Gastroesophageal sphincter (tissue), 4 donors: ENCODE measurements around the gene GSTA3. TPM values are rescaled to one million over a fixed set of nuclear protein-coding genes. Genes with fewer than 3 reads are reported as not detected.

Experiments
- ATAC-seq: fragments of 150-250 bp; one replicate; pipeline ENCODE4 v1.9.1; 2016; ENCODE audit warnings: mild to moderate bottlenecking, moderate library complexity
- H3K27ac ChIP-seq, 4 donors: fragments of 200-600 bp; sonication (generic) in 3 of 4; 1 replicate in 3 of 4; 2 replicates in 1 of 4; pipeline ENCODE4 v1.5.1; 2016 to 2019
- H3K27me3 ChIP-seq: fragments of 200-600 bp; sonication (generic); one replicate; pipeline ENCODE4 v1.5.1; 2019
- H3K36me3 ChIP-seq, 2 donors: fragments of 200-600 bp; sonication (generic); one replicate each; pipeline ENCODE4 v1.5.1; 2019; ENCODE audit warnings: control low read depth in 1 of 2
- H3K4me1 ChIP-seq, 3 donors: fragments of 200-600 bp; sonication (generic); 1 replicate in 2 of 3; 2 replicates in 1 of 3; pipeline ENCODE4 v1.5.1; 2016 to 2019; ENCODE audit warnings: control low read depth in 2 of 3
- H3K4me3 ChIP-seq, 2 donors: fragments of 200-600 bp; sonication (generic); one replicate each; pipeline ENCODE4 v1.5.1; 2019; ENCODE audit warnings: mild to moderate bottlenecking in 1 of 2, moderate library complexity in 1 of 2
- H3K9me3 ChIP-seq, 3 donors: fragments of 200-600 bp; sonication (generic); one replicate each; pipeline ENCODE4 v1.5.1; 2017 to 2019; ENCODE audit warnings: control low read depth in 2 of 3
- EP300 ChIP-seq: sonication (generic); formaldehyde crosslinking; IDR thresholded peaks from one replicate; pipeline ENCODE4 v1.6.1; 2017; ENCODE audit warnings: antibody characterized with exemption, mild to moderate bottlenecking
- POLR2A ChIP-seq, 2 donors: fragments of 450-650 bp; IDR thresholded peaks; one replicate each; pipeline ENCODE4 v1.6.1; 2017; ENCODE audit warnings: antibody characterized with exemption in 2 of 2, mild to moderate bottlenecking in 2 of 2, moderate library complexity in 1 of 2
- POLR2AphosphoS5 ChIP-seq: sonication (generic); formaldehyde crosslinking; IDR thresholded peaks from one replicate; pipeline ENCODE4 v1.6.1; 2017; ENCODE audit warnings: antibody characterized with exemption
- WGBS, 2 donors: methylation state at CpG; one replicate each; pipeline ENCODE4 v1.1.5; 2018; ENCODE audit warnings: low coverage in 1 of 2; 5-methylcytosine and 5-hydroxymethylcytosine counted together
- total RNA-seq, 4 donors: library from RNA; depleted of rRNA; stranded (reverse); fragments of >200 nt; gene quantifications; one replicate each; pipeline ENCODE4 v1.1.0, GENCODE V29; 2016
- TF ChIP-seq, protein P1 (sequence below), 4 experiments: fragments of 200-600 bp in 2 of 4; fragments of 450-650 bp in 2 of 4; sonication (generic) in 1 of 4; IDR thresholded peaks; one replicate each; pipeline ENCODE4 v1.5.1; 2017 to 2019; ENCODE audit warnings: antibody characterized with exemption in 4 of 4, mild to moderate bottlenecking in 2 of 4, moderate library complexity in 2 of 4

The GSTA3 gene
- total RNA-seq, 4 donors from 2014 or later, result not detected

DNA sequence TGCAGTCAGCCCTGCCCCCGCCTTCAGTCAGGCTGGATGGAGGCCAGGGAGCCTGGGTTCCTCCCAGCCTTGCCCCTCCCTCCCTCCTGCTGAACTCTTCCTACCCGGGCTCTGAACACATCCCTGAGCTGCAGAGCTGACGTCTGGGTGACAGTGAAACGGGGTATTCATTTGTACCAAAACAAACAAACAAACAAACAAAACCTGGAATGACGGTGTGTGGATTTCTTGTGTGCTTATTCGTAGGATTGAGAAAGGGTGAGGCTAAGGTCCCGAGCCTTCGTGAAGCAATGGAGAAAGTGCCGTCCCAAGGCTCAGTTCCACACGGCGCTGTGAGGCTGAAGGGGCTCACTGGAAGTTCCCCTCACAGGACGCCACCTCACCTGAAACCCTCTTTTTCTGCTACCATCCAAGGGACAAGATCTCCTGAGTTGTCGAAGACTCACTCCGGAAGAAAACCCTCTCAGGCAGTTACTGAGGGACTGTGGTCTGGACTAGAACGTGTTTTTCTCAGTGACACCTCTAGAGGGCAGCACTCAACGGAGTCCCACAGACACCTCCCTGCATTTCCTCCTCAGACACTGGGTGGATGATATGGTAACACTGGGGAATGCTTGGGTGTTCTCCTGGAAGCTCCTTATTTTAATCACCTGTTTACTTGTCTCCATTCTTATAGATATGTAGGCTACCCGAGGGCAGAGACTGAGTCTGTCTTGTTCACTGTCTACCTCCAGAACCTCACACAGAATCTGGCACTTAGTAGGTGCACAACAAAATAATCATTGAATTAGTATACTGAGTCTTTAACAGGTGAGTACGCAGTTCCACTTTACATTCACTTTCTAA is 27.3 kb downstream of the GSTA3 start:
- WGBS, 2 donors, result 13 to 16% methylated on average over 7 to 14 of the region's 18 CpGs
- Histone ChIP-seq H3K27me3 (no peaks in the 10 kb centered on the region), H3K4me1 (peaks cover 0 to 6% (median 0%) of the 10 kb centered on the region in 3 donors), H3K36me3 (no peaks in the 10 kb centered on the region), H3K27ac (peak overlapping the region in 3 of 4 donors; percentile 59 to 73 (median 63)), H3K9me3 (no peaks in the 10 kb centered on the region), H3K4me3 (peak overlapping the region; percentile 55 to 57)
- ATAC-seq, result peak; percentile 95
- TF ChIP-seq, protein P1, sequence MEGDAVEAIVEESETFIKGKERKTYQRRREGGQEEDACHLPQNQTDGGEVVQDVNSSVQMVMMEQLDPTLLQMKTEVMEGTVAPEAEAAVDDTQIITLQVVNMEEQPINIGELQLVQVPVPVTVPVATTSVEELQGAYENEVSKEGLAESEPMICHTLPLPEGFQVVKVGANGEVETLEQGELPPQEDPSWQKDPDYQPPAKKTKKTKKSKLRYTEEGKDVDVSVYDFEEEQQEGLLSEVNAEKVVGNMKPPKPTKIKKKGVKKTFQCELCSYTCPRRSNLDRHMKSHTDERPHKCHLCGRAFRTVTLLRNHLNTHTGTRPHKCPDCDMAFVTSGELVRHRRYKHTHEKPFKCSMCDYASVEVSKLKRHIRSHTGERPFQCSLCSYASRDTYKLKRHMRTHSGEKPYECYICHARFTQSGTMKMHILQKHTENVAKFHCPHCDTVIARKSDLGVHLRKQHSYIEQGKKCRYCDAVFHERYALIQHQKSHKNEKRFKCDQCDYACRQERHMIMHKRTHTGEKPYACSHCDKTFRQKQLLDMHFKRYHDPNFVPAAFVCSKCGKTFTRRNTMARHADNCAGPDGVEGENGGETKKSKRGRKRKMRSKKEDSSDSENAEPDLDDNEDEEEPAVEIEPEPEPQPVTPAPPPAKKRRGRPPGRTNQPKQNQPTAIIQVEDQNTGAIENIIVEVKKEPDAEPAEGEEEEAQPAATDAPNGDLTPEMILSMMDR (IDR thresholded peaks at IDR 0.05), result peak; percentile 48 to 87 (median 68)
- no peak for TF ChIP-seq EP300

DNA sequence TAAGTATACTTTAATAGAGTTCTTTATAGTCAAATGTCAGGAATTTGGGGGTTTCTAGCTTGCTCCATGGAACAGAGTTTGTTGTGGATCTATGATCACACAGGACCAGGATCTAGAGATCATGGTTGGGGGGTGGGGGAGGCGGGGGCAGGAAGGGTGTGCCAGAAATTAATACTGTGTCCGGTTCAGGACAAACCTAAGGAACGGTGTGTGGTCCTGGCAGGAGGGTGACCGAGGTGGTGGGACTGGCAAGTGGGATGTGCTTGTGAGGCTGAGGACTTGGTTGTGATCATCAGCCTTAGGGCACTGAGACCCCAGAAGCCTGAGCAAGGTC is 27.9 kb downstream of the GSTA3 start:
- TF ChIP-seq POLR2AphosphoS5 (no peak), POLR2A (IDR thresholded peaks at IDR 0.05) (no peak), EP300 (no peak)
- TF ChIP-seq, protein P1 (IDR thresholded peaks at IDR 0.05), result no peak
- H3K27ac ChIP-seq, result peak overlapping the region in 2 of 4 donors; percentile 63 to 73
- H3K4me1 ChIP-seq, result peaks cover 0 to 6% (median 0%) of the 10 kb centered on the region in 3 donors
- peak overlapping the region; percentile 55 to 57 for H3K4me3 ChIP-seq
- no peaks in the 10 kb centered on the region for H3K9me3 ChIP-seq
- H3K36me3 ChIP-seq, result no peaks in the 10 kb centered on the region
- no peaks in the 10 kb centered on the region for H3K27me3 ChIP-seq
- ATAC-seq, result peak; percentile 3
- 44% methylated on average over 4 of the region's 4 CpGs; no CpG with 5 or more reads in 1 of the 2 donors for WGBS, 2 donors

GRCh38 chr6:52877786-52878185 is 31.7 kb downstream of the GSTA3 start:
- Histone ChIP-seq H3K27ac (no peak overlapping the region), H3K4me1 (peaks cover 0 to 6% (median 0%) of the 10 kb centered on the region in 3 donors), H3K4me3 (no peak overlapping the region), H3K27me3 (no peaks in the 10 kb centered on the region), H3K36me3 (no peaks in the 10 kb centered on the region), H3K9me3 (no peaks in the 10 kb centered on the region)
- no peak for TF ChIP-seq EP300
- TF ChIP-seq POLR2A (IDR thresholded peaks at IDR 0.05), result no peak
- no peak for TF ChIP-seq POLR2AphosphoS5
- ATAC-seq, result no peak
- 53 to 63% methylated on average over 2 of the region's 2 CpGs for WGBS, 2 donors

DNA sequence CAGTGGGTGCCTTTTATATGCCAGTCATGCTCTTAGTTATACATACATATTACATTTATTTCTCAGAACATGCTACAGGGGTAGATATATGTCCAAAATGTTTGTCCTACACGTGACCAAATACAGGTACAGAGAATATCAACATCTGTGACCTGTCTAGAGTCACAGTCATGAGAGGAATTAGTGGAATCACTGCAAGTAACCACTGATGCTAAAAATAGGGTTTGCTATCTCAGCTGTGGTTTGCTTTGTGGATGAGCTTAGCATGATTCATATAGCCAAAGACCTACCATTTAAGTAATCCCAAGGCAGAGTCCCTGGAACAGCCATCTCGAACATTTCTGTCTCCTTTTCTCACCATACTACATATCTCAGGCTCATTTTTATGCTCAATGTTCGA is 32.3 kb downstream of the GSTA3 start:
- H3K4me3 ChIP-seq, result no peak overlapping the region
- H3K4me1 ChIP-seq, result peaks cover 0 to 6% (median 0%) of the 10 kb centered on the region in 3 donors
- TF ChIP-seq, protein P1 (IDR thresholded peaks at IDR 0.05), result no peak
- no peak for TF ChIP-seq POLR2AphosphoS5
- no peak for TF ChIP-seq EP300
- no peak overlapping the region for H3K27ac ChIP-seq
- no peaks in the 10 kb centered on the region for H3K27me3 ChIP-seq
- no peaks in the 10 kb centered on the region for H3K36me3 ChIP-seq
- H3K9me3 ChIP-seq, result no peaks in the 10 kb centered on the region
- 39 to 92% methylated on average over 3 of the region's 3 CpGs for WGBS, 2 donors
- no peak for ATAC-seq

DNA sequence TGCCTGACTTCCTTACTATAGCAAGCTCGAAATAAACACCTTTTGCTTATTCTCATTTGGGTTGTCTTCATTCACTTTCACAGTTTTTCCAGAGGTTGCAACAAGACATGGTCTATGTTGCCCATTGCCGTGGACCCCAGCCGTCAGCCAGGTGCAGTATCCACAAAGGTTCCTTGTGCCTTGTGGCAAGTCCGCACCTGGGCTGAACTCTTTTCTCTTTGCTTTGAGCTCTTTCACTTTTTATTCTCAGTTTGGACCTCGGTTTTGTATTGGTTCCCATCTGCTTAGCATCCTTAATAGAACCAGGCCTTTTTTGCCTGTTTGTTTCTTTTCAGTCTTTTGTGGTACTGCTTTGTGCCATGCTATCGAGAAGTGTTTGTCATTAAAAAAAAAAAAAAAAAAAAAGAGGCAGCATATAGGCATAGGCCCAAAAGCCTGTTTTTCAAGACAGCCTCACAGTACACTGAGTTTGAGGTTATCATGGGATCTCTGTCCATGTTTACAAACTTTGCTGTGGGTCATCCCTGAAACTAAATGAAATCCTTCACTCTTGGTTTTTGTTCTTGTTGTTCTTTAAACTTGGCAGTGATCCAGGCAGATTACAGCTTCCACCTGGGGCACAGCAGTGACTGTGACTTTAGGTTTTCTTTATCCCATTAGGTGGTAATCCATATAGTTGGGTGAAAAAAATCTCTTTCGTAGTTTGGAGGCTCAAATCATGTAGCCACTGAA is 33.3 kb downstream of the GSTA3 start:
- 85 to 89% methylated on average over 4 to 6 of the region's 7 CpGs for WGBS, 2 donors
- no peak overlapping the region for H3K27ac ChIP-seq
- H3K4me3 ChIP-seq, result no peak overlapping the region
- H3K27me3 ChIP-seq, result no peaks in the 10 kb centered on the region
- H3K4me1 ChIP-seq, result no peaks in the 10 kb centered on the region
- H3K9me3 ChIP-seq, result no peaks in the 10 kb centered on the region
- ATAC-seq, result no peak
- TF ChIP-seq, protein P1 (IDR thresholded peaks at IDR 0.05), result no peak
- TF ChIP-seq POLR2A (IDR thresholded peaks at IDR 0.05) (no peak), POLR2AphosphoS5 (no peak), EP300 (no peak)
- H3K36me3 ChIP-seq, result no peaks in the 10 kb centered on the region
